NK-92 (cell line): ENCODE data around the gene C8G.

Experiments
- DNase-seq: peaks from one replicate; lab custom pipeline; 2025; ENCODE audit not compliant: unreplicated experiment; lab: John Stamatoyannopoulos, UW

Gene C8G

DNA sequence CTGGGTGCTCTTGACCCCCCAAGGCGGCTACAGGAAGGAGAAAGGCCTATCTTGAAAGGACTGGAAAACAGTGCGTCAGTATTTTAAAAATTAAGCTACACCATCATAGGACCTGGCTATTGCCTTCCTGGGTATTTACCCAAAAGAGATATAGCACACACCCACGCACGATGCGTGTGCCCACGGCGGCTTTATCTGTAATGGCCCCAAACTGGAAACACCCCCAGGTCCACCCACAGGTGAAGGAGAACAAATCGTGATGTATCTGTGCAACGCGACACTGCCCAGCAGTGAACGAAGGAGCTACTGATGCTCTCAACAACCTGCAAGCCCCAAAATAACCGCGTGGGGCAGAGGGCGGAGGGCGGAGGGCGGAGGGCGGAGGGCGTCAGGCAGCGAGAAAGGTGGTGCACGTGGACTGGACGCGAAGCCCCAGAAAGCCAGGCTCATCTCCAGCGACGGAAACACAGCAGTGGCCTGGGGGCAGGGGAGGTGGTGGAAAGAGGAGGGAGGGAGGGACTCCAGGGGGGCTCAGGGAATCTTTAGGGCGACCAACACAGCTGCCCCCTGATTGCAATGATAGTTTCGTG is 19.9 kb downstream of the C8G start:
- DNase-seq: no peak

DNA sequence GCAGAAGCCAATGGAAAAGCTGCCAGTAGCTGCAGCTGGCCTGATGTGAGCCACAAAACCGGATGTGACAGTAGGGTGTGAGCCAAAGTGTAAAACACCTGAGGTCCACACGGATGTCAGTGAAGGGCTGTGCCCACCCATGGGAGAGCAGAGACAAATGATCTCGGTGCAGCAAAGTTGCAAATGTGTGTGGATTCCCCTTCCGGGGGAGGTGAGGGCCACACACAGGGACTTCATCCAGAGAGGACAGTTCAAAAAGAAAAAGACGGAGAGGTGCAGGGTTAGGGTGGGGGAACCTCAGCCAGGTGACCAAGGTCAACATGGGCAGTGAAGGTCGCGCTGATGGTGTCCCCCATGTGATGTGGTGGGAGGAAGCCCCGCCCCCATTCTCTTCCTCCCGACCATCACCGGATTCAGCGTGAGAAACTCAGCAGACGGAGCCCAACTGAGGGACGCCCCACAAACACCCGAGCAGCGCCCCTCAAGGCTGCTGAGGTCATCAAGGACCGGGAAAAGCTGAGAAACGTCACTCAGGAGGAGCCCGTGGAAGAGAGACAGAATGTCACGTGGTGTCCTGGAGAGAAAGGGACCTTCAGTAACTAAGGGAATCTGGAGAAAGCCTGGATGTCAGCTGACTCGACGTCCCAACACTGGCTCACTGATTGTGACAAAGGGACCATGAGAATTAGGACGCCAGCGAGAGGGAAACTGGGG is 20.9 kb downstream of the C8G start:
- DNase-seq: no peak

DNA sequence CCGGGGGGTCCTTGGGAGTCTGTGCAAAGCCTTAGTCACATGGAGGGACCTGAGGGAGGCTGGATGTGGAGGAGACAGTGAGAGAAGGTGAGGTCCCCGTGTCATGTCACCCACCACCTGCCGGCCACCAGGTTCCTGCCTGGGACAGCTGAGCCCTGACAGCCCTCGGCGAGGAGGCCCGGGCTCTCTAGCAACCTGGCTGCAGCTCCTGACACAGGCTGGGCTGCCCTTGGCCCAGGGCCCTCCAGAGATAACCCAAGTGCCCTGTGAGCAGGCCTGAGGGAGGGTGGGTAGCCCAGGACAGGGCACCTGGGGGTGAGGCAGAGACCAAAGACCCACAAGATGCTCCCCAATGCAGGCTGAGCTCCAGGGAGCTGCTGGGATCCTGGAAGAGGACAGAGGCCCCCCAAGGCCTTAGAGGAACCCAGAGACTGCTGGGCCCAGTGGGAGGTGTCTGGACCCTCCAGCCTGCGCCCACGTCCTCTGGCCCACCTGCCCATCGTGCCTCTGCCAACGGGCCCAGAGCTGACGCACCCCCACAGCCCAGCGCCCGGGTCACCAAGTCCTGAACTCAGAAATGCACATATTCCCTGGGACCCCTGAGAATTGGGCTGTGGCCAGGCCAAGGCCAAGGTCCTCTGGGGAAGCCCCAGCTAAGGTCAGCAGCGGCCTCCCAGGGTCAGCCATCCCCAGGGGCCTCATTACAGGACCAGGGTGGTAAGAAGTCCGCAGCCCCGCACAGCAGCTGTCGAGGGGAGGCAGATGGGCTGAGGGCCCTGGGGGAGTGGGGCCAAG is 23.5 kb downstream of the C8G start:
- DNase-seq: no peak

DNA sequence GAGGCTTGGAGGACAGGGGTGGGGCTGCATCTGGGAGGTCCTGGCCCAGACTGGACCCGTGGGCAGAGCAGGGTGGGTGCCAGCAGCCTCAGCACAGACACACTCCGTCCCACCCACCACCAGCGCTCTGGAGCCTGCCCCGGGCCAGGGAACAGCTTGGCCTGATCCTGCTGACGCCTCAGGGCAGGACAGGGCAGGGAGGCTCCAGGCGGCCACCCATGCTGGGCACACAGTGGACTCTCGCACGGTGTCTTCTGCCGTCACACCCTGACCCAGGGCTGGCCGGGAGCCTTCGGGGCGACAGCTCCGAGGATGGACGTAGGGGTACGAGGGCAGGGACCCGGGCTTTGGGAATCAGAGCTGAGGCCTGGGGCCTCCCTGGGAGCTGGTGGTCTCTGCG is 24.1 kb downstream of the C8G start:
- DNase-seq: no peak

DNA sequence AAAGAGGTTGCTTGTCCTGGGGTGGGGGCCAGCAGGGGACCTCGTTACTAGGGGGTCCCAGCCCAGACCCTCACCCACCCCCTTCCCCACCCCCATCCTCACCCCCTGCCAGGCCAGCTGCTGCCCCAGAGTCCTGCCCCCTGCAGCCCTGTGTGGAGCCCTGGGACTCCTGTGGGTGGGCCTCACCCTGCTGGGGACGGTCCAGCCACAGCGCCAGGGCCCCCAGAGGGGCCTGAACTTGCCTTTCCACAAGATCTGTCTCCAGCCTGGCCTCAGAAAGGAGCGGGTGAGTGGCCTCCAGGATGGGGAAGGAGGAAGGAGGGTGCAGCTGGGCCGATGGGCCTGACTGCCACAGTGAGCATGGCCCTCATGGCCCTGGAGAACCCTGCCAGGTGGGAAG is 24.7 kb downstream of the C8G start:
- DNase-seq: no peak

DNA sequence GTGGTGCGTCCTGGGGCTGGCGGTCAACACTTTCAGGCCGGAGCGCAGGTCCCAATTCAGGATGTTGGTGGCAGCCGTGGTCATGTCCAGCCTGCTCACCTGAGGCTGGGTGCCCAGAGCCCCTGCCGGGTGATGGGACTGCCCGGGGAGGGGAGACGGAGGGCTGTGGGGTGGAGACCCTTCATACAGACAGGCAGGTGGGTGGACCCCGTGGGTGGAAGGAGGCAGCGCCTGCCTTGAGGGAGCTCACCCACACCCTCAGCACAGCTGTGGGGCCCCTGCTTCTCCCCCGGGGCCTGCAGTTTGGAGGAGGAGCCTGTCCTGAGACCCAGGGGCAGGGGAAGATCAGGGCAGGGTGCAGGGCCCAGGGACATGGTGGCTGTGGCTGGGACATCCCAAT is 25.3 kb downstream of the C8G start:
- no peak for DNase-seq

DNA sequence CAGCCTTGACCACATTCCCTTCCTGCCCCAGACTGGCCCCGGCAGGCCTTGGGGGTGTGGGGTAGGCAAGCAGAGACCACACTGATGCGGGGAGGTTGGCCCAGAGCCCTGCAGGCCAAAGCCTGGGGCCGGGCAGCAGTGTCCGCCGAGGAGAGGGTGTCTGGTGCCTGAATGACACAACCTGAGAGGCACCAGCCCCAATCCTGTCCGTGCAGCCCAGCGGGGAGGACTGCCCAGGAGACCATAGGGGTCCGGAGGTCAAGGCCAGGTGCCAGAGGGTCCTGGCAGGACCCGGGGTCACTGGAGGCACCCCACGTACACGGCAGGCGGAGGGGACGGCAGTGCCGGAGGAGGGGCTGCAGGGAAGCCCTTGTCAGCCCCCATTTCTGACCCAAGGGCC is 26.7 kb downstream of the C8G start:
- DNase-seq: no peak

DNA sequence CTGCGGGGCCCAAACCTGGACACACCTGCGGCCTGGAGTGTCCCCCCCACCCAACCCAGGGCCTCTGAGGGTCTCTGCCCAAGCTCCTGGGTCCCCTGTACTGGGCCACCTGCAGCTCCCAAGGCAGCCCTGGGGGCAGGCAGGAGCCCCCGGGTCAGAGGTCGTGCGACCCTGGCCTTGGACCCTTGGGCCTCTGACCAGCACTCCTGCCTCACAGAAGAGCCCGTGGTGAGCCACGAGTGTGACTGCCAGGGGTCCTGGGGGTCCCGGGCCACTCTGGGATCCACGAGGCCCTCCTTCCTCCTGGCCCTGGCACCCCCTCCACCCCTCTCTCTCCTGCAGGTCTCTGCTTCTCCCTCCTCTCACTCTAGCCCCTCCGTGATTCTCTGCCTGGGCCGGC is 27.3 kb downstream of the C8G start:
- no peak for DNase-seq

DNA sequence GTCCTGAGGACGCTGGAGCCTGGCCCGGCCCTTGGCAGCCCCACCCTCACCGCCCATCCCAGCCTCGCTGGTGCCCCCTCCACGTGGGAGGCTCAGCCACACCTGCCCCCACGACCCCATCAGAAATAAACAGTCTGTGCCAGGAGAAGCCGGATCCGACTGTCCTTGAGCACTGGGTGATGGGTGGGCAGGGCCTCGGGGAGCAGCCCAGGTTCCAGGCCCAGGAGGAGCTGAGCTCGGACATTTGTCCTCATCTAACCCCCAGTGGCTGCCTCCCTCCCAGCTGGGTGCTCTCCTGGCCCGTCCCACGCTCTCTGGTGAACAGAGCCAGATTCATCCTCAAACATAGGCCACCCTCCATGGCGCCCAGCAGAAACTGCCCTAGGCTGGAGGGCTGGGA is 27.7 kb downstream of the C8G start:
- DNase-seq: no peak

DNA sequence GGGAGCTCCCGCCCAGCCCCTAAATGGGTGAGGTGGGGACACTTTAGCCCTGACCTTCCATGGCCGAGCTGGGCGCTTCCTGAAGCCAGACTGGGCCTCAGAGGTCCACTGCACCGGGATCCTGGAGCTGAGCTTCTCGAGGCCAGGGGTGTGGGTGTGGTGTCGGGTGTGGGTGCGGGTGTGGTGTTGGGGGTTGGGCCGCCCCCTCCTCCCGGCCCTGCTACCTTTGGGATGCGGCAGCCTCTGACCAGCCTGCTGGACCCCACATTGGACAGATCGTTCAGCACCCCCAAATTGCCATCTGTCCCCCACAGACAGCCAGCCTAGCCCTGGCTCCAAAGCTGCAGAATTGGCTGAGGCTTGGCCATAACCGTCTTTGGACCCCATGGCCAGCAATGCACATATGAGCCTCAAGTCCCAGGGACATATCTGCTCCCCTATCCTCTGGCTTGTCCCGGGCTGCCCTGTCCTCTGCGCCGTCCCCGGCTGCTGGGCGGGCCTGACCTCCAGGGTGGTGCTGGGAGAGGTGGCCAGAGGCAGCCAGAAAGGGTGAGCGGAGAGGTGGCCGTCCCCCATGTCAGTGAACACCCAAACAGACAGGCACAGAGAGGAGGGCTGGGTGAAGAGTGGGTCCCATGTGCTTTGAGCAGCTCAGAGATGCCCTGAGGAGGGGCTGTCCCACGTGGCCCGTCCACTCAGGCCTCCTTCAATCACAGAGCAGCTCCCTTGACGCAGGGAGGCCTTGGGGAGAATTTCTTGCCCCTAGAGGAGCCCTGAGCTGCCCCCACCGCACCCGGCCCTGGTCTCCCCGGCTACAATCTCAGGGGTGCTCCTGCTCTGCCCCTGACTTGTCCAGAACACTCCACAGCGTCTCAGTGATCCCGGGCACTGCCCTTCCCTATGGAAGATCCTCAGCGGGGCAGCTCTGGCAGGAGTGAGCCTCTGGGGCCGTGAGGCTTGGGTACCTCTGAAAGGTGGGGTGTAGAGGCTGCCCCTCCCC is 28.9 kb downstream of the C8G start:
- DNase-seq: no peak

DNA sequence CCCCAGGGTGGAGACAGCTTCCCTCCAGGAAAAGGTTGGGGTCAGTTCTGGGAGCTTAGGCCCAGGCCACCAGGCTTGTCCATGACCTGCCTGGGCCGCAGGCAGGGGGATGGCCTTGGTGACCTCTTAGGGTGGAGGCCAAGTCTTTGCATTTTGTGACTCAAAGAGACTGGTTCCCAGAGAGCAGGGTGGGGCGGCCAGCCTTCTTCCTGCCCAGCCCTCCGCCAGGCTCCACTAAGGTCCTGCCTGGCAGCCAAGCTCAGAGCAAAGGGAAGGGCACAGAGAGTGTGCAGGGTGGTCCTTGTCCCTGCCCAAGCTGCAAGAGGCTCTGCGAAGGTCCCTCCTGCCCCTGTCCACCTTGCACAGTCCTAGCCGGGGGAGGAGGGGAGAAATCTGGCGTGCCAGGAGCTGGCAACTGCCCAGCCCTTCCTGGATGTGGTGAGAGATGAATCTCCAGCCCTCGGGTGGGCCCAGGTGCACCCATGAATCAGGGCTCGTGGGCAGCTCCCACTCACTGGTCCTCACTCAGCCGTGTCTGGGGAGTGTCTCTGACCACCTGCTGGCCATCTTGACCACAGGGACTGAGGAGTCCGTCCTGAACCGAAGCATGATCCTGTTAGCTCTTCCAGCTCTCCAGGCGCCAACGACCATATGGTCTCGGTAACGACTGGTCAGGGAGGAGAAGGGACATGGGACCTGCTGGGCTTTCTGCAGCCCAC is 29.9 kb downstream of the C8G start:
- DNase-seq: no peak

DNA sequence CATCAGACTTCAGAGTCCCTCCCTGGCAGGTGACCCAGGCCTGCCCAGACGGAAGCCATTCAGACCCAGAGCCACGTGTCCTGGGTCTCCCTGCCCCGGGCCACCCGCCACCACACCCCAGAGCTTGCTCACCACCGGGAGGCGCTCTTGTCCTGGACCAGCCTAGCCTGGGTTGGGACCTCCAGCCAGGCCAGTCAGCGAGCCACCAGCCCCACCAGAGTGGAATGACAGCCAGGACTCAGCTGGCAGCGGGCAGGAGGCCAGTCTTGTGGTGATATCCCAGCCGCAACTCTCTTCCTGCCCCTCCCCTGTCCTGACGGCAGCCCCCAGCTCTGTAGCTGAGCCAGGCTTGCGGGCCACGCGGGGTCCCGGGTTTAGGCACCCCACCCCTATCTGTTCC is 30.6 kb downstream of the C8G start:
- no peak for DNase-seq

DNA sequence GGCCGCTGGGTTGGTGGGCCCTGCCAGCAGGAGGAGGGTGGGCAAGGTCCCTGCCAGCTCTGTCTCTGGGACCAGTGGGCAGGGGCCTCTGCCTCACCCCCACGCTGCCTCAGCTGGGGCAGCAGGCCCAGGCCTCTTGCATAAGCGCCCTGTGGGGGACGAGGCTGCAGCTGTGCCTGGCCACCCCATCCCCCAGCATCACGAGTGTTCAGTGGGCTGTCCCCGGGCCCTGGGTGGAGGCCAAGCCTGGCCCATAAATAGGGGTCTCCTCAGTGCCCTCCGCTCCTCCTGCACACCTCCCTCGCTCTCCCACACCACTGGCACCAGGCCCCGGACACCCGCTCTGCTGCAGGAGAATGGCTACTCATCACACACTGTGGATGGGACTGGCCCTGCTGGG is 32.2 kb downstream of the C8G start, which contains the start of gene PTGDS:
TSS of gene PTGDS (plus strand) at position 282 of the 400 bp plus-strand sequence. CDS start at position 357, 75 bp downstream.
- no peak for DNase-seq

DNA sequence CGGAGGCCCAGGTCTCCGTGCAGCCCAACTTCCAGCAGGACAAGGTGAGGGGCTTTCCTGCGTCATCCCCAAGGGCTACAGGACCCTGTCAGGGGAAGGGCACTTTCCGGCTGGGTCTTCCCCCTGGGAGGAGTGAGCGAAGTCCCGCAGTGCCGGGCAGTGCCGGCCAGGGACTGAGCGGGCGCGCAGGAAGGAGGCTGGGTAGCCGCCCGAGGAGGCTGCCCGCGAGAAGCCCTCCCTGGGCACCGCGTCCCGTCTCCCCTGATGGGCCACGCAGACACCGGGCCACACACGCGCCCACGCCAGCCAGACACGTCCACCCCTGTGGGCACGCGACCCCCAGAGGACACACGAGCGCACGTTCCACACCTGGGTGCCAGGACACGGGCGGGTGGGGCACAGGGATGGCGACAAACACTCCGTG is 32.6 kb downstream of the C8G start:
- DNase-seq: no peak

DNA sequence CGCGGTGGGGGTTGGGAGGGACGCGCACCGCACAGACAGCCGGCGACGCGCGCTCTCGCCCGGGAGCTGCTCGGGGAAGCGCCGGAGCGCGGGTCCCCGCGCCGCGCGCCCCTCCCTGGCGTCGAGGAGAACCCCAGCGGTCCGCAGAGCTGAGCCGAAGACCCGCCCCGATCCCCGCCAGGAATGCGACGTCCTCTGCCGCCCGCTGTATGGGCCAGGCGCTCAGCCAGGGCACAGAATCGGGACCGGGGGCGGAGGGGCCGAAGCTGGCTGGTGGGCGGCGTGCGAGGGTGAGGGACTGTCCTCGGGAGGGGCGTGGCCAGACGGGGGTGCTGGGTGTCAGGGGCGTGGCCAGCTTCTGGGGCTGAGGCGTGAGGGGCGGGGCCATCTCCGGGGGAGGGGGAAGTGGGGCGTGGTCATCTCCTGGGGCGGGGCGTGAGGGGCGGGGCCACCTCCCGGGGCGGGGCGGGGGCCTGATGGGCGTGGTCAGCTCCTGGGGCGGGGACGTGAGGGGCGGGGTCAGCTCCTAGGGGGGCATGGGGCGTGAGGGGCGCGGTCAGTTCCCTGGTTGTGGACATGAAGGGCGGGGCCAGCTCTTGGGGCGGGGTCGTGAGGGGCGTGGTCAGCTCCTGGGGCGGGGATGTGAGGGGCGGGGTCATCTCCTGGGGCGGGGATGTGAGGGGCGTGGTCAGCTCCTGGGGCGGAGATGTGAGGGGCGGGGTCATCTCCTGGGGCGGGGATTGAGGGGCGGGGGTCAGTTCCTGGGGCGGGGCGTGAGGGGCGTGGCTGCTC is 33.2 kb downstream of the C8G start:
- no peak for DNase-seq

DNA sequence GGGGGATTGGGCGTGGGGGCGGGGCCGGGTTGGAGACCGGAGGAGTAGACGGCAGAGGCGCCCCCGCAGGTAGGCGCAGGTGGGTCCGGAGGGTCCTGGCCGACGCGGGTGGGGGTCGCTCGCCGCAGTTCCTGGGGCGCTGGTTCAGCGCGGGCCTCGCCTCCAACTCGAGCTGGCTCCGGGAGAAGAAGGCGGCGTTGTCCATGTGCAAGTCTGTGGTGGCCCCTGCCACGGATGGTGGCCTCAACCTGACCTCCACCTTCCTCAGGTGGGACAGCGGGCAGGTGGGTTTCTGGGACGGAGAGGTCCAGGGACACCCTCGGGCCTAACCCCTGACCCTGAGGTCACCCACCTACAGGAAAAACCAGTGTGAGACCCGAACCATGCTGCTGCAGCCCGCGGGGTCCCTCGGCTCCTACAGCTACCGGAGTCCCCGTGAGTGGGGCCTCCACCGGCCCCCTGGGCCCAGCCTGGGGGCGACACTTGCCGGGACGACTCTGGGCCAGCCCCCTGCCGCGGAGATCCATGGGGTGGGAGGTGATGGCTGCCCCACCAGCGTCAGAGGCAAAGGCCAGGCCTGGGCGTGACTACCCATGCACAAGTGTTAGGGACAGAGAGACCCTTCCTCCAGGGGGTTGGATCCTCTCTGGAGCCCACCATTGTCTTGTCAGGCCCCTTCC is 34.0 kb downstream of the C8G start:
- DNase-seq: no peak

DNA sequence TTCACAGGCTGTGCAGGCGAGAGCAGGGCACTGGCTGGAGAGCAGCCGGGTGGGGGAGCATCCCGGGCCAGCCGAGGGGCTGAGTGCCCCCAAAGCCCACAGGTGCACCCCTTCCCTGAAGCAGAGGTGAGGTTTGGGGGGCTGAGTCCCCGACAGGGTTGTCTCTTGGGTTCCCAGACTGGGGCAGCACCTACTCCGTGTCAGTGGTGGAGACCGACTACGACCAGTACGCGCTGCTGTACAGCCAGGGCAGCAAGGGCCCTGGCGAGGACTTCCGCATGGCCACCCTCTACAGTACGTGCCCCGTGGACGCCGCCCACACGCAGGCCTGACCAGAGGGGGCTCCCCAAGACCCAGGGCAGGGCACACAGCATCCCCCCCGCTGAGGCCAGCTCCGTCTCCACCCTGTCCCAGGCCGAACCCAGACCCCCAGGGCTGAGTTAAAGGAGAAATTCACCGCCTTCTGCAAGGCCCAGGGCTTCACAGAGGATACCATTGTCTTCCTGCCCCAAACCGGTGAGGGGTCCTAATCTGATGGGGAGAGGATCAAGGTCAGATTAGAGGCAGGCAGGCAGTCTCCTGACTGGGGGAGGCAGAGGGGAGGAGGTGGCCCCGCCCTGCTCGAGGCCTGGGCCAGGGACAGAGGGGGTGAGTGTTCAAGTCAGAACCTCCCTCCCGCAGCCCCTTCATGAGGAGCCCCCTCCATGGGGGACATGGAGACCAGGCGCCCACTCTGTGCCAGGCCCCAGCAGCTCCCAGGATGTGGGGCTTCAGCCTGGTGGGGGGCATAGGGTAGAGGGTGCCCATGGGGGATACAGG is 34.9 kb downstream of the C8G start:
- DNase-seq: no peak
